ENCODE results near the gene AGO4.

The AGO4 gene

DNA sequence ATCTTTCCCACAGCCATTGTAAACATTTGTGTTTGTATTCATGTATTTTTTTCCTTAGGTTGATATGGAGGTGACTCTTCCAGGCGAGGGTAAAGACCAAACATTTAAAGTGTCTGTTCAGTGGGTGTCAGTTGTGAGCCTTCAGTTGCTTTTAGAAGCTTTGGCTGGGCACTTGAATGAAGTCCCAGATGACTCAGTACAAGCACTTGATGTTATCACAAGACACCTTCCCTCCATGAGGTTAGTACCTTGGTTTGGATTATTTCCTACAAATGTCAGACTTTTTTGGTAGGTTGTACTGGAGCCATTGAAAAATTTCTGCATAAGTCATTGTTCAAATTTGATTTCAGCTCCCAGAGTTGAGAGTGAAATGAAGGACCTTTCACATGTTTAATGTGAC is 17.4 kb downstream of the AGO4 start:
- no peak overlapping the region for H3K4me2 ChIP-seq (ENCODE audit: low read length)
- no peak overlapping the region for H3K4me3 ChIP-seq (ENCODE audit: low read depth, low read length, poor library complexity, severe bottlenecking)
- H3F3A ChIP-seq (ENCODE audit: insufficient read depth, low read length) = no peaks in the 10 kb centered on the region
- no peak overlapping the region for H3K27ac ChIP-seq (ENCODE audit: low read depth, low read length, poor library complexity, severe bottlenecking)
- H3K79me2 ChIP-seq (ENCODE audit: insufficient read depth, low read length) = no peaks in the 10 kb centered on the region
- H4K20me1 ChIP-seq (ENCODE audit: insufficient read depth, low read length) = no peaks in the 10 kb centered on the region
- no peak overlapping the region for H3K9ac ChIP-seq (ENCODE audit: low read length)
- H3K27me3 ChIP-seq (ENCODE audit: insufficient read depth, low read length) = no peaks in the 10 kb centered on the region
- peaks cover 16% of the 10 kb centered on the region; the same call in 1 of the 2 replicates for H3K36me3 ChIP-seq (ENCODE audit: insufficient read depth, low read length)
- no peaks in the 10 kb centered on the region for H3K4me1 ChIP-seq (ENCODE audit: insufficient read depth, low read length, severe bottlenecking)
- H2AFZ ChIP-seq (ENCODE audit: low read length) = no peak overlapping the region
- TF ChIP-seq, protein P1, sequence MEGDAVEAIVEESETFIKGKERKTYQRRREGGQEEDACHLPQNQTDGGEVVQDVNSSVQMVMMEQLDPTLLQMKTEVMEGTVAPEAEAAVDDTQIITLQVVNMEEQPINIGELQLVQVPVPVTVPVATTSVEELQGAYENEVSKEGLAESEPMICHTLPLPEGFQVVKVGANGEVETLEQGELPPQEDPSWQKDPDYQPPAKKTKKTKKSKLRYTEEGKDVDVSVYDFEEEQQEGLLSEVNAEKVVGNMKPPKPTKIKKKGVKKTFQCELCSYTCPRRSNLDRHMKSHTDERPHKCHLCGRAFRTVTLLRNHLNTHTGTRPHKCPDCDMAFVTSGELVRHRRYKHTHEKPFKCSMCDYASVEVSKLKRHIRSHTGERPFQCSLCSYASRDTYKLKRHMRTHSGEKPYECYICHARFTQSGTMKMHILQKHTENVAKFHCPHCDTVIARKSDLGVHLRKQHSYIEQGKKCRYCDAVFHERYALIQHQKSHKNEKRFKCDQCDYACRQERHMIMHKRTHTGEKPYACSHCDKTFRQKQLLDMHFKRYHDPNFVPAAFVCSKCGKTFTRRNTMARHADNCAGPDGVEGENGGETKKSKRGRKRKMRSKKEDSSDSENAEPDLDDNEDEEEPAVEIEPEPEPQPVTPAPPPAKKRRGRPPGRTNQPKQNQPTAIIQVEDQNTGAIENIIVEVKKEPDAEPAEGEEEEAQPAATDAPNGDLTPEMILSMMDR (IDR thresholded peaks at IDR 0.05; ENCODE audit: low read length) = no peak
- no peak for TF ChIP-seq EZH2 (IDR thresholded peaks at IDR 0.05; ENCODE audit: borderline replicate concordance, low read length)
- no peaks in the 10 kb centered on the region for H3K9me3 ChIP-seq (ENCODE audit: low read length)
- H3K9me2 ChIP-seq (ENCODE audit: low read depth, low read length) = no peaks in the 10 kb centered on the region

DNA sequence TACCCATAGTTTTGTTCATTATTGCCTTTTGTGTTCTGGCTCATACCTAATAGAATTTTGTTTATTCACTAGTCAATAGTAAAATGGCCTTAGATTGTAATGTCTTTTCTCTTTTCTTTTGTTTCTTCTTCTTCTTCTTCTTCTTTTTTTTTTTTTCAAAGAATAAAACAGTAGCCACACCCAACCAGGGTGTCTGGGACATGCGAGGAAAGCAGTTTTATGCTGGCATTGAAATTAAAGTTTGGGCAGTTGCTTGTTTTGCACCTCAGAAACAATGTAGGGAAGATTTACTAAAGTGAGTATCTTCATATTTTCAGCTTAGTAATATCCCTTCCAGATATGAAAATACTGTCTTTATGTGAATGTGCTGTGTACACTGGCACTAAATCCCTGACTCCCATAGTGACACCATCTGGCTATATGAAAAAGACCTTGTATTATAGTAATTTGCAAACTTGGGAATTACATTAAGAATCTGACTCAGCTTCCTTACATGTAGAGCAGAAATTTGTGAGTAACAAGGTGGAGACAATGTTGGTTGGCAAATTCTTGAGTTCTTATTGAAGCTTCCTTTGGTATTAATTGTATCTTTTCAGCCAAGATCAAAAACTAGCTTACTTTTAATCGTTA is 24.6 kb downstream of the AGO4 start:
- no peaks in the 10 kb centered on the region for H3K27me3 ChIP-seq (ENCODE audit: insufficient read depth, low read length)
- TF ChIP-seq, protein P1 (IDR thresholded peaks at IDR 0.05; ENCODE audit: low read length) = no peak
- H3K9ac ChIP-seq (ENCODE audit: low read length) = no peak overlapping the region
- H4K20me1 ChIP-seq (ENCODE audit: insufficient read depth, low read length) = no peaks in the 10 kb centered on the region
- no peak overlapping the region for H2AFZ ChIP-seq (ENCODE audit: low read length)
- H3K27ac ChIP-seq (ENCODE audit: low read depth, low read length, poor library complexity, severe bottlenecking) = no peak overlapping the region
- H3K4me2 ChIP-seq (ENCODE audit: low read length) = no peak overlapping the region
- no peaks in the 10 kb centered on the region for H3K9me2 ChIP-seq (ENCODE audit: low read depth, low read length)
- no peaks in the 10 kb centered on the region for H3F3A ChIP-seq (ENCODE audit: insufficient read depth, low read length)
- no peak overlapping the region for H3K4me3 ChIP-seq (ENCODE audit: low read depth, low read length, poor library complexity, severe bottlenecking)
- H3K9me3 ChIP-seq (ENCODE audit: low read length) = no peaks in the 10 kb centered on the region
- H3K4me1 ChIP-seq (ENCODE audit: insufficient read depth, low read length, severe bottlenecking) = no peaks in the 10 kb centered on the region
- no peaks in the 10 kb centered on the region for H3K79me2 ChIP-seq (ENCODE audit: insufficient read depth, low read length)
- peaks cover 25% of the 10 kb centered on the region for H3K36me3 ChIP-seq (ENCODE audit: insufficient read depth, low read length)

DNA sequence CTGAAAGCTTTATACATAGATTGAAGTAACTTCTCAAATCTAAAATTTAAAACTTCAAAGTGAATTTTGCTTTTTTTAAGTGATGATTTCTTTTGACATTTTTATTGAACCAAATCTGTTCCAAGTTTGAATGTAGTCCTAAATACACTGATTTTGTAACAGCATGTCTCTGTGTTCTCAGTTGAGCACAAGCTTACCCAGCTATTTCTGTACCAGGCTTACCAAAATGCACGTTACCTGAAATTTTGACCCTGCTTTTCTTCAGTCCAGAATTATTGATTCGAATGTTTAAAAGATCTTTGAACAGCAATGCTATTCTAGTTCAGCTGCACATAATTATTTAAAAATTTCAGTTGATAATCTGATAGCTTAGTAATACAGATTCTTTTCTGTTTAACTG is 25.6 kb downstream of the AGO4 start:
- TF ChIP-seq, protein P1 (IDR thresholded peaks at IDR 0.05; ENCODE audit: low read length) = no peak
- TF ChIP-seq EZH2 (IDR thresholded peaks at IDR 0.05; ENCODE audit: borderline replicate concordance, low read length) = no peak
- H3K36me3 ChIP-seq (ENCODE audit: insufficient read depth, low read length) = peaks cover 25% of the 10 kb centered on the region
- no peaks in the 10 kb centered on the region for H3K9me3 ChIP-seq (ENCODE audit: low read length)
- H3F3A ChIP-seq (ENCODE audit: insufficient read depth, low read length) = no peaks in the 10 kb centered on the region
- no peak overlapping the region for H2AFZ ChIP-seq (ENCODE audit: low read length)
- H3K79me2 ChIP-seq (ENCODE audit: insufficient read depth, low read length) = no peaks in the 10 kb centered on the region
- no peak overlapping the region for H3K4me3 ChIP-seq (ENCODE audit: low read depth, low read length, poor library complexity, severe bottlenecking)
- no peak overlapping the region for H3K4me2 ChIP-seq (ENCODE audit: low read length)
- no peaks in the 10 kb centered on the region for H3K9me2 ChIP-seq (ENCODE audit: low read depth, low read length)
- no peak overlapping the region for H3K9ac ChIP-seq (ENCODE audit: low read length)
- H3K27ac ChIP-seq (ENCODE audit: low read depth, low read length, poor library complexity, severe bottlenecking) = no peak overlapping the region
- H4K20me1 ChIP-seq (ENCODE audit: insufficient read depth, low read length) = no peaks in the 10 kb centered on the region
- H3K27me3 ChIP-seq (ENCODE audit: insufficient read depth, low read length) = no peaks in the 10 kb centered on the region
- H3K4me1 ChIP-seq (ENCODE audit: insufficient read depth, low read length, severe bottlenecking) = no peaks in the 10 kb centered on the region
